ENCODE measurements around the gene PCAT7. TPM values are rescaled to one million over a fixed set of nuclear protein-coding genes. Genes with fewer than 3 reads are reported as not detected.
"Not testable (repeated sequence)": the region's sequence is repeated elsewhere in the genome, so short reads cannot be mapped to it uniquely, and the experiment has no call there.

The PCAT7 gene
- total RNA-seq, 1 experiment from 2014 or later, result 3.8 TPM

DNA sequence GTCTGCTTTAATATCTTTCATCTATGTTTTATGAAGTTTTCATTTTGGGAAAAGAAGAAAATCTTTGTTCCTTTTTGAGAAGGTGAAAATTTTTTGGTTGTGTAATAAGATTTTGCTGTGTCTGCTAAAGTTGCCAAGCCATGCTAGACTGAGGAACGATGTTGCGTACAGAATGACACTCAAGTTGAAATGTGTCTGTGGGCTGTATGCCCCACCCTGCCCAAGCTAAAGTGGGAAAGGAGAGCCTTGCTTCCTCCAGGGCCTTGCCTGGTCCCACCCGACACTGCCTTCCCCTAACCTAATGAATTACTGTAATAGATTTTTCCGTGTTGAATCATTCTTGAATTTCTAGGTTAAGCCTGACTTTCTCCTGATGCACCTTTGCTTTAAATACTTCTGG is 2.5 kb downstream of the PCAT7 start:
- POLR2A ChIA-PET (ENCODE audit: unreplicated experiment), result no interaction called here
- no TSS peak for BruUV-seq (replicated peaks)
- no peak overlapping the region for H3K4me3 ChIP-seq

DNA sequence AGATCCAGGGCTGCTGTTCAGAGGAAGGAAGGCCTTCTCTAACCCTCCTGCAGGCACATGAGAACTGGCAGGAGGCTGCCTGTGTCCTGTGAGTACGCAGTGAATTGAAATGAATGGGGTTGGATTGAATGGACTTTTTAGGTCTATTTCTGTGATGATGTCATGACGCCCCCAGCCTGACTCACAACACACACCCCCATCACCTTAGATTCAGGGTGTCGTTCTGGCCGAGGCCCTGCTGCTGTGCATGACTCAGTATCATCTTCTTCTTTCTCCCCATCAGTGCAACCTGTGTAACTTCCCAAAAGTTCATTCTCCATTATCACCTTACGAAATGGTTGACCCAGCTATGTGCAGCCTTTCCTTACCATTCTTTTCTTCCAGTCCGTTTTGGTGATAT is 5.4 kb downstream of the PCAT7 start:
- intact Hi-C loops (cut with micrococcal nuclease; ENCODE audit: unreplicated experiment), result no loop called here
- Histone ChIP-seq H2AFZ (no peak overlapping the region), H3K4me2 (no peak overlapping the region), H3K36me3 (ENCODE audit: low read depth) (no peaks in the 10 kb centered on the region), H3K27ac (no peak overlapping the region), H4K20me1 (ENCODE audit: insufficient read depth) (no peaks in the 10 kb centered on the region), H3K9me3 (ENCODE audit: insufficient read depth, low read depth) (peaks cover 3% of the 10 kb centered on the region; the same call in 1 of the 2 replicates), H3K79me2 (ENCODE audit: low read depth) (peaks cover 3% of the 10 kb centered on the region; the same call in 1 of the 2 replicates), H3K4me3 (no peak overlapping the region), H3K27me3 (ENCODE audit: insufficient read depth, low read depth) (no peaks in the 10 kb centered on the region), H3F3A (ENCODE audit: insufficient read depth, low read depth) (no peaks in the 10 kb centered on the region), H3K4me1 (replicated peaks; ENCODE audit: insufficient read depth) (no peaks in the 10 kb centered on the region; the same call in none of the 2 replicates), H3K9me2 (ENCODE audit: insufficient read depth) (no peaks in the 10 kb centered on the region)
- ChIA-PET POLR2A (ENCODE audit: unreplicated experiment) (no interaction called here), CTCF (no interaction called here)
- BruUV-seq (replicated peaks), result no TSS peak
- no peak for TF ChIP-seq EZH2 (IDR thresholded peaks at IDR 0.05; ENCODE audit: low read depth)
- TF ChIP-seq, protein P1, sequence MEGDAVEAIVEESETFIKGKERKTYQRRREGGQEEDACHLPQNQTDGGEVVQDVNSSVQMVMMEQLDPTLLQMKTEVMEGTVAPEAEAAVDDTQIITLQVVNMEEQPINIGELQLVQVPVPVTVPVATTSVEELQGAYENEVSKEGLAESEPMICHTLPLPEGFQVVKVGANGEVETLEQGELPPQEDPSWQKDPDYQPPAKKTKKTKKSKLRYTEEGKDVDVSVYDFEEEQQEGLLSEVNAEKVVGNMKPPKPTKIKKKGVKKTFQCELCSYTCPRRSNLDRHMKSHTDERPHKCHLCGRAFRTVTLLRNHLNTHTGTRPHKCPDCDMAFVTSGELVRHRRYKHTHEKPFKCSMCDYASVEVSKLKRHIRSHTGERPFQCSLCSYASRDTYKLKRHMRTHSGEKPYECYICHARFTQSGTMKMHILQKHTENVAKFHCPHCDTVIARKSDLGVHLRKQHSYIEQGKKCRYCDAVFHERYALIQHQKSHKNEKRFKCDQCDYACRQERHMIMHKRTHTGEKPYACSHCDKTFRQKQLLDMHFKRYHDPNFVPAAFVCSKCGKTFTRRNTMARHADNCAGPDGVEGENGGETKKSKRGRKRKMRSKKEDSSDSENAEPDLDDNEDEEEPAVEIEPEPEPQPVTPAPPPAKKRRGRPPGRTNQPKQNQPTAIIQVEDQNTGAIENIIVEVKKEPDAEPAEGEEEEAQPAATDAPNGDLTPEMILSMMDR (conservative IDR thresholded peaks at IDR 0.05), result no peak
- DNase-seq, result no peak

More for the DNA sequence above, 2.5 kb downstream of the PCAT7 start:
- TF ChIP-seq, protein P1 (conservative IDR thresholded peaks at IDR 0.05), result no peak
- no peak for TF ChIP-seq EZH2 (IDR thresholded peaks at IDR 0.05; ENCODE audit: low read depth)
- no peaks in the 10 kb centered on the region for H3K36me3 ChIP-seq (ENCODE audit: low read depth)
- H3F3A ChIP-seq (ENCODE audit: insufficient read depth, low read depth), result 0 out of 2 replicates have a peak, but pooled peaks cover 7% of the 10 kb centered on the region
- no peak overlapping the region for H2AFZ ChIP-seq
- H4K20me1 ChIP-seq (ENCODE audit: insufficient read depth), result peaks cover 4% of the 10 kb centered on the region; the same call in 1 of the 2 replicates
- intact Hi-C loops (cut with micrococcal nuclease; ENCODE audit: unreplicated experiment), result no loop called here
- no peaks in the 10 kb centered on the region for H3K27me3 ChIP-seq (ENCODE audit: insufficient read depth, low read depth)
- no peak overlapping the region for H3K4me2 ChIP-seq
- H3K4me1 ChIP-seq (replicated peaks; ENCODE audit: insufficient read depth), result peaks cover 5% of the 10 kb centered on the region
- H3K9me2 ChIP-seq (ENCODE audit: insufficient read depth), result no peaks in the 10 kb centered on the region
- no peaks in the 10 kb centered on the region for H3K9me3 ChIP-seq (ENCODE audit: insufficient read depth, low read depth)
- CTCF ChIA-PET, result no interaction called here
- no peak for DNase-seq
- H3K79me2 ChIP-seq (ENCODE audit: low read depth), result peaks cover 21% of the 10 kb centered on the region
- no peak overlapping the region for H3K27ac ChIP-seq

DNA sequence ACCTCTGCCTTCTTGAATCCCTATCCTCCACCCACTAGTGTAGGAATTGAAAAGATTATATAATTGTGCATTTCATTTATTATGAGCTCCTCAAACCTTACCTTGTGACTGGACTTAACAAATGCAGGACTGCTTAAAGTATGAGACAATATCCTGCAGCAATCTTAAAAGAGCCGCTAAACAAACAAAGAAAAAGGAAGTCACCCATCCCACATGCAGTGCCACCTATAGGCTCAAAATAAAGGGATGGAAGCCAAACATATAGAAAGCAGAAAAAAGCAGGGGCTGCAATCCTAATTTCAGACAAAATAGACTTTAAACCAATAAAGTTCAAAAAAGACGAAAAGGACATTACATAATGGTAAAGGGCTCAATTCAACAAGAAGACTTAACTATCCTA is 8.7 kb downstream of the PCAT7 start:
- no peaks in the 10 kb centered on the region for H3K36me3 ChIP-seq (ENCODE audit: low read depth)
- H3K4me1 ChIP-seq (replicated peaks; ENCODE audit: insufficient read depth), result no peaks in the 10 kb centered on the region
- H3F3A ChIP-seq (ENCODE audit: insufficient read depth, low read depth), result peaks cover 3% of the 10 kb centered on the region; the same call in 1 of the 2 replicates
- no peaks in the 10 kb centered on the region for H4K20me1 ChIP-seq (ENCODE audit: insufficient read depth)
- DNase-seq, result no peak
- no peak overlapping the region for H3K4me3 ChIP-seq
- H3K27ac ChIP-seq, result no peak overlapping the region
- no peak for TF ChIP-seq EZH2 (IDR thresholded peaks at IDR 0.05; ENCODE audit: low read depth)
- TF ChIP-seq, protein P1 (conservative IDR thresholded peaks at IDR 0.05), result no peak
- ChIA-PET CTCF (no interaction called here), POLR2A (ENCODE audit: unreplicated experiment) (no interaction called here)
- no peak overlapping the region for H2AFZ ChIP-seq
- H3K79me2 ChIP-seq (ENCODE audit: low read depth), result no peaks in the 10 kb centered on the region
- intact Hi-C loops (cut with micrococcal nuclease; ENCODE audit: unreplicated experiment), result no loop called here
- no peaks in the 10 kb centered on the region for H3K9me2 ChIP-seq (ENCODE audit: insufficient read depth)
- H3K4me2 ChIP-seq, result no peak overlapping the region
- H3K27me3 ChIP-seq (ENCODE audit: insufficient read depth, low read depth), result no peaks in the 10 kb centered on the region
- no TSS peak for BruUV-seq (replicated peaks)
- H3K9me3 ChIP-seq (ENCODE audit: insufficient read depth, low read depth), result peaks cover 3% of the 10 kb centered on the region; the same call in 1 of the 2 replicates

DNA sequence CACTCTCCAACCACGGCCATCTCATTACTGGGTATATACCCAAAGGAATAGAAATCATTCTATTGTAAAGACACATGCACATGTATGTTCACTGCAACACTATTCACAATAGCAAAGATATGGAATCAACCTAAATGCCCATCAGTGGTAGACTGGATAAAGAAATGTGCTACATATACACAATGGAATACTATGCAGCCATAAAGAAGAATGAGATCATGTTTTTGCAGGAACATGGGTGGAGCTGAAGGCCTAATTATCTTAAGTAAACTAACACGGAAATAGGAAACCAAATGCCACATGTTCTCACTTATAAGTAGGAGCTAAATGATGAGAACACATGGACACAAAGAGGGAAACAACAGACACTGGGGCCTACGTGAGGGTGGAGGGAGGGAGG is 9.4 kb downstream of the PCAT7 start:
- intact Hi-C loops (cut with micrococcal nuclease; ENCODE audit: unreplicated experiment); BruUV-seq (replicated peaks); DNase-seq; H3K27ac ChIP-seq; H3F3A ChIP-seq (ENCODE audit: insufficient read depth, low read depth); H3K9me2 ChIP-seq (ENCODE audit: insufficient read depth); H3K36me3 ChIP-seq (ENCODE audit: low read depth); H3K4me3 ChIP-seq; H3K9me3 ChIP-seq (ENCODE audit: insufficient read depth, low read depth); H3K79me2 ChIP-seq (ENCODE audit: low read depth); CTCF ChIA-PET; H3K4me1 ChIP-seq (replicated peaks; ENCODE audit: insufficient read depth); POLR2A ChIA-PET (ENCODE audit: unreplicated experiment); H3K27me3 ChIP-seq (ENCODE audit: insufficient read depth, low read depth); H4K20me1 ChIP-seq (ENCODE audit: insufficient read depth); H2AFZ ChIP-seq; H3K4me2 ChIP-seq: not testable (repeated sequence)
